ENCODE results near the gene MED25.

MED25 gene

DNA sequence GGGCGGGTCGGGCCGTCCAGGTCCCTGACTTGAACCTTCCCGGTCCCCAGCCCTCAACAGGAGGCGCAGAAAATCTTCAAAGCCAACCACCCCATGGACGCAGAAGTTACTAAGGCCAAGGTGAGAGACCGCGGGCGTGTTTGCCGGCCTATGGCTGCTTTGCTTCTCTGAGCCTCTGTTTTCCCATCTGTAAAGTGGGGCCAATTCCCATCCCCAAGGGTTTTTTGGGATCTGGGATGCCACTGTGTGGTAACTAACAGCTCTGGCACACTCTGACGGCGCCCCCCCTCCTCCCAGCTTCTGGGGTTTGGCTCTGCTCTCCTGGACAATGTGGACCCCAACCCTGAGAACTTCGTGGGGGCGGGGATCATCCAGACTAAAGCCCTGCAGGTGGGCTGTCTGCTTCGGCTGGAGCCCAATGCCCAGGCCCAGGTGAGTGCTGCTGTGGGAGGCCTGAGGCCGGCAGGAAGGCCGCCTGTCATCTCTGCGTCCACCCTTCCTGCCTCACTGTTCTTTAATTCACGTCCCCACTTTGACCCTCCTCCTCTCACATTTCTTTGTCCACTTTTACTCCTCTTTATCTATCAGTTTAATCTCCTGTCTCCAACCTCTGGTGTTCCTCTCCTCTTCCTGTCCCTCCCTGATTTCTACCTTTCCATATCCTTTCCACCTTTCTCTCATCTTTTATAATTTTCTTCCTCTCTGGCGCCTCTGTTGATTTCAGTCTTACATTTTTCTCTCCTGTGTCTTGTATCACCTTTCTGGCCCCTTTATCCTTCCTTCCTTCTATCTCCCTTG, 12.1 kb upstream of the MED25 start:
- Mint-ChIP-seq H3K4me1 (ENCODE audit: low read depth) (peaks cover 24% of the 10 kb centered on the region), H3K27ac (peak overlapping the region; percentile 81), H3K36me3 (ENCODE audit: low read depth) (peaks cover 57% of the 10 kb centered on the region), H3K4me3 (no peak overlapping the region), H3K27me3 (no peaks in the 10 kb centered on the region), H3K9me3 (no peaks in the 10 kb centered on the region)
- DNase-seq = no peak

GRCh38 chr19:49806620-49806959, 11.5 kb upstream of the MED25 start:
- Mint-ChIP-seq H3K4me3 (no peak overlapping the region), H3K9me3 (no peaks in the 10 kb centered on the region), H3K4me1 (ENCODE audit: low read depth) (peaks cover 24% of the 10 kb centered on the region), H3K36me3 (ENCODE audit: low read depth) (peaks cover 53% of the 10 kb centered on the region), H3K27ac (no peak overlapping the region), H3K27me3 (no peaks in the 10 kb centered on the region)
- no peak for DNase-seq

DNA sequence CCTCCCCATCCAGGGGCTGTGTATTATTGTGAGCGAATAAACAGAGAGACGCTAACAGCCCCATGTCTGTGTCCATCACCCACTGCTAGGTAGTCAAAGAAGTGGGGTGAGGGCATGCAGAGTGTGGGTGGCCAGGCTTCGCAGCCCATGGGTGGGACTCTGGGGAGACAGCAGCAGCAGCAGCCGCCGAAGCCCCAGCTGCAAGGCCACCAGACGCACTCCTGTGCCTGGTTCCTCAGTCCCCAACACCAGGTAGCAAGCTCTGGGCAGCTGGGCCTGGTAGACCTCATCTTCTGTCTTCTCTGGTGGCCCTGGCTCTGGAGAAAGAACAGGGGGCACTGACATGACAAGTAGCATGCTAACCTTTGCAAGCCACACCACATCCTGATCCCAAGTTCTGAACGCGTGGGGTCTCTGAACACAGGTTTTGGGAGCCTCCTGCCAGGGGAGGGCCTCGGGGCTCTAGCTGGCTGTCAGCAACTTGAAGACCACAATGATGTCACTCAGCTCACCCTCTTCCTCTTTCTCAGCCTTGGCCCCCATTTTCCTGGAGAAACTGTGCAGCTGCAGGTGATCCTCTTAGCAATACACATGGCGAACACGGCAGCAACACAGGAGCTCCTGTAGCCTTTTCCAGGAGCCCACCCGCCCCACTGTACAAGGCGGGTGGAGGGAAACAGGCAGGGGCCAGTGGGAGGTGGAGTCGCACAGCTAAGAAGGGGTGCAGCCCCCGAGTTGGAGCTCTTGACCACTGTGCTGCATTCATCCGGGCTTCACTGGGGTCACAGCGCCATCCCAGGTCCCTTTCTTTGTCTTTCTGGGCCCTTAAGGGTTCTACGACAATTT, 10.8 kb upstream of the MED25 start:
- Mint-ChIP-seq H3K4me1 (ENCODE audit: low read depth) (peaks cover 29% of the 10 kb centered on the region), H3K4me3 (no peak overlapping the region), H3K9me3 (no peaks in the 10 kb centered on the region), H3K36me3 (ENCODE audit: low read depth) (peaks cover 51% of the 10 kb centered on the region), H3K27me3 (no peaks in the 10 kb centered on the region), H3K27ac (peak overlapping the region; percentile 76)
- no peak for DNase-seq

DNA sequence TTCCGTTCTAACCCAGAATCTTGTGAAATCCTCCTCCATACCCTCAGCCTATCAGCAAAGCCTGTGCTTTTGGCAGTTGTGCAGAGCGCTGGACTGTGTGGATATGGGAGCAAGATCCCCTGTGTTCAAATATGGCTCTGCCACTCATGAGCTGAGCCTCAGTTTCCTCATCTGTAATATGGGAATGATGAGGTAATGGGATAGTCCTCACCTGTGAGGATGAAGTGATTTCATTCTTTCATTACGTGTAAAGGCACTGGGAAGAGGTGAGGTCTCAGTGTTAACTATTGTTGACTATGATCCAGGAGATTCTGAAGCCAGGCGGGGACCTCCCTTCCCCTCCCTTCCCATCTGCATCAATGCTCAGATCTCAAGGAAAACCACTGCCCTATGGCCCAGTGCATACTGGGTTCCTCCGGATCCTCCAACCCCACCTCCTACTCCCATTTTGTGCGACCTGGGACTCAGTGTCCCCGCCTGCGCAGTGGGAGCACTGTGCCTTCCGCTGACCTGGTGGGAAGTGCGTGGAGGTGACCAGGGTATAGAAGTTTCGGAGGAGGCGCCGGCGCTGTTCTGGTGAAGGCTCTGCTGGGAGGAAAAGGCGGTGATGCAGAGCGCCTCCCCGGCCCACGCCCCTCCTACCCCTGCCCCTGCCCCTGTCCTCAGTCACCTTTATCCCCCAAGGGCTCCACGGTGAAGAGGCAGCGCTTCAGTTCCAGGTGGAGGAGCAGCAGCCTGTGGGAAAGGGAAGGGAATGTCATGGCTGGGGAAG, 10.0 kb upstream of the MED25 start:
- no peak overlapping the region for H3K27ac Mint-ChIP-seq
- H3K27me3 Mint-ChIP-seq = no peaks in the 10 kb centered on the region
- H3K36me3 Mint-ChIP-seq (ENCODE audit: low read depth) = peaks cover 45% of the 10 kb centered on the region
- H3K9me3 Mint-ChIP-seq = no peaks in the 10 kb centered on the region
- DNase-seq = no peak
- peaks cover 37% of the 10 kb centered on the region for H3K4me1 Mint-ChIP-seq (ENCODE audit: low read depth)
- H3K4me3 Mint-ChIP-seq = peak overlapping the region; percentile 23

DNA sequence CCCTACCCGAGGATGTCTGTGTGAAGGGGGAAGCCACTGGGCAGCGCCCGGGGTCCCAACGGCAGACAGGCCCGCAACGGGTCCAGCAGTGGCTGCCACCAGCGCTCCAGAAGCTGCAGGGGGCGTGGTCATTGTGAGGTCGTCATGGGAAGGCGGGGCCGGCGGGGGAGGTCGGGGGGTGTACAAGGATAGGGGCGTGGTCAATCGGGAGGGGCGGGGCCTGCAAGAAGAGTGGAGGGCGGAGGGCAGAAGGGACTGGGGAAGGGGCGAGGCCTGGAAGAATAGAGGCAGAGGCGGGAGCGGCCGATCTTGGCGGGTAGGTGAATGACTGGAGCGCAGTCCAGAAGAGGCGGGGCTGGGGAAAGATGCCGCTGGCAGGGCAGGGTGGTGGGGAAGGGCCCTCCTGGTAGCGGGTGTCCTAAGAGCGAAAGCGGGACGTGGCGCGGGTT, 9.4 kb upstream of the MED25 start:
- DNase-seq = peak; percentile 86
- Mint-ChIP-seq H3K9me3 (no peaks in the 10 kb centered on the region), H3K4me3 (peak overlapping the region; percentile 70), H3K27me3 (no peaks in the 10 kb centered on the region), H3K27ac (peak overlapping the region; percentile 55), H3K4me1 (ENCODE audit: low read depth) (peaks cover 41% of the 10 kb centered on the region), H3K36me3 (ENCODE audit: low read depth) (peaks cover 42% of the 10 kb centered on the region)

DNA sequence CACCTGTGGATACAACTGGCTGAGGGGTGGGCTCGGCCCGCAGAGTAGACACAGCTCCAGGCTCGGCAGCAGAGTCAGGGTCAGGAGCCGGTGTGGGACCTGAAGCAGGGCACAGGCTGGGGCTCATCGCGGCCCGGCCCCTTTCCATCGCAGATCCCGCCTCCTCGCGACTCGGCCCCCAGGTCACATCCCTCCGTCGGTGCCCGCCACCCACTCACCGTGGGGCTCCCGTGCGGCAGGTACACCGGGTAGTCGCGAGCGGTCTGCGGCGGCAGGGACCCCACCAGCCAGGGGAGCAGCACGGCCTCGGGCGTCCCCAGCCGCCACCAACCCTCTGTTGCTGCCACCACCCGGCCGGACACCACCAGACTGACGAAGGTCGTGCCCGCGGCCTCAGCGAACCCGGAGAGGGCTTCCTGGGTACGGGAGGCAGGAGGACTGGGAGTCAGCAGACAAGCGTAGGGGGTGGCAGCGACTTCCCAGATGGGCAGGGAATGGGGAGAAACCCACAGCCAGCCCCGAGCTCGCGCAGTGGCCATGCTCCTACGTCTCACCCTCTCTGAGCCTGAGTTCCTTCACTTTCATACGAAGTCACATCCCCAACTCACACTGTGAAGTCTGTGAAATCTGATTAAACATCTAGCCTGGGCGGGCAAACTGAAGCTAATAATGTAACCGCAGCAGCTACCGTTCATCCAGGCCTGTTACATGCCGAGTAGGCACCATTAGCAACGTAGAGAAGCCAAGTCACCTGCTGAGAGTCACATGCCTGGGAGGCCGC, 8.7 kb upstream of the MED25 start:
- Mint-ChIP-seq H3K4me3 (peak overlapping the region; percentile 70), H3K4me1 (ENCODE audit: low read depth) (peaks cover 46% of the 10 kb centered on the region), H3K27ac (peak overlapping the region; percentile 55), H3K36me3 (ENCODE audit: low read depth) (peaks cover 37% of the 10 kb centered on the region), H3K27me3 (no peaks in the 10 kb centered on the region), H3K9me3 (no peaks in the 10 kb centered on the region)
- no peak for DNase-seq

DNA sequence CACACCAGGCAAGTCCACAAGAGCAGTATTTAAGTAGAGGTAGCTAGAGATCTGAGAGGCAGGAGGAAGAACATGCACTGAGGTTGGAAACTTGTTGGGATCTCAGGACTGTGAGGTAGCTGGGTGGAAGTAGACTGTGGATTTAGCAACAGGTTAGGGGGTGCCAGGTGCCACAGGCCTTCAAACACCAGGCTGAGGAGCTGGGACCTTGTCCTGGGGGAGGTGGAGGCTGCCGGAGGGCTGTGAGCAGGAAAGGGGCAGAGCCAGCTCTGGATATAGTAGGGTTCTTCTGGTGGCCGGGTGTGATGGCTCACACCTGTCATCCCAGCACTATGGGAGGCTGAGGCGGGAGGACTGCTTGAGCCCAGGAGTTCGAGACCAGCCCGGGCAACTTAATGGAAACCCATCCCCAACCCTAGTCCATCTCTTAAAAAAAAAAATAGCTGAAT, 8.1 kb upstream of the MED25 start:
- peaks cover 49% of the 10 kb centered on the region for H3K4me1 Mint-ChIP-seq (ENCODE audit: low read depth)
- H3K4me3 Mint-ChIP-seq = peak overlapping the region; percentile 70
- no peak for DNase-seq
- peaks cover 31% of the 10 kb centered on the region for H3K36me3 Mint-ChIP-seq (ENCODE audit: low read depth)
- H3K9me3 Mint-ChIP-seq = no peaks in the 10 kb centered on the region
- no peaks in the 10 kb centered on the region for H3K27me3 Mint-ChIP-seq
- peak overlapping the region; percentile 28 for H3K27ac Mint-ChIP-seq

DNA sequence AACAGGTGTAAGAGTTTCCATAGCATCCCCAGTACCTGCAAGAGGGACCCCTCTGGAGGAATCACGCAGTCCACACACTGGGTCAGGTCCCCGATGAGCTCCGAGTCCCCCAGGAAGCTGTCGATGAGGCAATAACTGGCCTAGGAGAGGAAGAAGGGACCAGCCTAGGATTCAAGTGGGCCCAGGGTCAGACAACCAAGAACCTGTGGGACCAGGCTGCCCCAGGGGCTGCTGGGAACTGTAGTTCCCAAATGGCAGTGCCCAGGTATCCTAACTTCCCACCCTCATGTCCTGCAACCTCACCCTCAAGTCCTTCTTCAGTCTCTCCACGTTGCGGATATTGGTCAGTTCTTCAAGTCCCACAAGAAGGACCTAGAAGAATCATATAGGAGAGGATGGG, 6.8 kb upstream of the MED25 start:
- DNase-seq = no peak
- no peak overlapping the region for H3K4me3 Mint-ChIP-seq
- no peaks in the 10 kb centered on the region for H3K27me3 Mint-ChIP-seq
- peaks cover 23% of the 10 kb centered on the region for H3K36me3 Mint-ChIP-seq (ENCODE audit: low read depth)
- H3K9me3 Mint-ChIP-seq = no peaks in the 10 kb centered on the region
- peak overlapping the region; percentile 63 for H3K27ac Mint-ChIP-seq
- H3K4me1 Mint-ChIP-seq (ENCODE audit: low read depth) = peaks cover 49% of the 10 kb centered on the region

DNA sequence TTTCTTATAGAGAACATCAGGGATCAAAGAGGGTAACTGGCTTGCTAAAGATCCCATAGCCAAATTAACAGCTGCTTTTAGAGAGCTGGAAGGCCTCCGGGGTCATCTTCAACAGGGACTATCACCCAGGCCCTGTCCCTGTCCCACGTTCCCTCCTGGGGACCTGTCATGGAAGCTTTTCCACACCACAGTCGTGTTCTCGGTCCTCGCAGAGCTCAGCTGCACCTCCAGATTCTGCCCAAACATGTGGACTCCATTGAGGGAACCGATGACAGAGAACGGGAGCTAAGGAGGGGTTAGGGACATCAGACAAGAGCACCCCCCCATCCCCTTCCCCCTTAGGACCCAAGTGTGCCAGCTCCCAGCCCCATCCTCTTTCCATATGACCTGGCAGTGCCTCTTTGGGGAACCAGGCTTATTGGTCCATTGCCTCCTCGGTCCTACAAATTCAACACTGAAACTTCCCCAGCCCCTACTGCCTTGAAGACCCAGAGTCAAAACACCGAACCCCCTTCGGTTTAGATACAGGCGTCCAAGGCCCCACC, 5.6 kb upstream of the MED25 start:
- peak overlapping the region; percentile 89 for H3K4me3 Mint-ChIP-seq
- no peak for DNase-seq
- peaks cover 52% of the 10 kb centered on the region for H3K4me1 Mint-ChIP-seq (ENCODE audit: low read depth)
- no peaks in the 10 kb centered on the region for H3K27me3 Mint-ChIP-seq
- no peaks in the 10 kb centered on the region for H3K9me3 Mint-ChIP-seq
- peak overlapping the region; percentile 98 for H3K27ac Mint-ChIP-seq
- H3K36me3 Mint-ChIP-seq (ENCODE audit: low read depth) = peaks cover 15% of the 10 kb centered on the region

DNA sequence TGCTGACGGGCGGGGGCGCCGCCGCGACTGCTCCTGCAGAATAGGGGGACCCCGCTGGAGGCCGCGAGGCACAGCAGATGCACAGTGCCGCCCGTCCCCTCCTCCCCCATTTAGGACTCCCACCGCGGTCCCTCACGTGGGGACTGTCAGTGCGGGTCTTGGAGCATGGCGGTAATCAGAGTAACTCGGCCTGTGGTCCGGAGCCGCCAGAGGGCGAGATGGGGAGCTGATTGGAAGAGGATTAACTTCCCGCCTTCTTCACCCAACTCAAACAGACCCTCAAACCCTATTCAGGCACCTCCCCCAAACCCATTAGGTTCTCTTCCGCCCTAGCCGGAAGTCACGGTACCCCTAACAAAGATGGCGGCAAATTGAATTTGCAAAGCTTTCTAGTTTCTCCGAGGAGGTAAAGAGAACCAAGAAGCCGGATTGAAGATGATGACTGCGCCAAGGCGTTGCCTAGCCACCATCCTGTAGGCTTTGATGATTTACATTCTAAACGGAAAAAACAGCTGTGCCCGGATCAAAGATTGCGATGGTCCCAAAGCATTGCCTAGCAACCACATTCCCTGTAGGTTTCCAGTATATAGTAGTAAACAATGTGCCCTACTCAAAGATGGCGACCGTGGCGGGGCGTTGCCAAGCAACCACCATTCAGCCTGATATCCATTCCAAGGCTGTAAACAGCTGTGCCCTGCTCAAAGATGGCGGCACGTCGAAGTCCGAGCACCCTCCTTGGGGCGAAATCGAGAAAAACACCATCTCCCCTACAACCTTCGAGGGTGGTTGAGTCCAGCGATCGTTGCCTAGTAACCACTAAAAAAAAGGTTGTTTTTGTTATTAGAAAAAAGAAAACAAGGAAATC, 4.9 kb upstream of the MED25 start, which contains the start of gene FUZ:
Gene FUZ, minus strand, starts transcription at position 296 of the 865 bp plus-strand sequence. Its CDS starts 186 bp downstream, at position 110.
- peak within 1 kb of the TSS; percentile 89 for H3K4me3 Mint-ChIP-seq
- peak; percentile 91 for DNase-seq

DNA sequence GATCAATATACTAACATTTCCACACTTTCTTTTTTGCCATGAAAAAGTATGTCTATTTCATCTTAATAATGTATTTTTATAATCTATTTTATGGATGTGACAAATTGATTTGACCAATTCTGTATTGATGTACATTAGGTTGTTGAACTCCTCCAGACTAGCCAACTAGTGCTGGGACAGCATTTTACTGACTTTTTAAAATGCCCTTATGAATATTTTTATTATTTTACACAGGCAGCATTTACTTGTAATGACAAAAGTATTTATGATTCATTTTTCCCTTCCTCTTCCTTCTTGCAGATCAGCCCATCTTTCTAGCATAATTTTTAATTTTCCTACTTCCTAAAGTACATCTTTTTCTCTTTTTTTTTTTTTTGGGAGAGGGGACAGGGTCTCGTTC, 4.1 kb upstream of the MED25 start:
- no peak for DNase-seq
- no peaks in the 10 kb centered on the region for H3K9me3 Mint-ChIP-seq
- peaks cover 18% of the 10 kb centered on the region for H3K36me3 Mint-ChIP-seq (ENCODE audit: low read depth)
- H3K27me3 Mint-ChIP-seq = no peaks in the 10 kb centered on the region
- peak overlapping the region; percentile 89 for H3K4me3 Mint-ChIP-seq
- H3K4me1 Mint-ChIP-seq (ENCODE audit: low read depth) = peaks cover 42% of the 10 kb centered on the region
- H3K27ac Mint-ChIP-seq = peak overlapping the region; percentile 31

More for the DNA sequence above, 4.9 kb upstream of the MED25 start, which contains the start of gene FUZ:
- H3K4me1 Mint-ChIP-seq (ENCODE audit: low read depth) = peaks cover 47% of the 10 kb centered on the region
- H3K27me3 Mint-ChIP-seq = no peaks in the 10 kb centered on the region
- H3K9me3 Mint-ChIP-seq = no peaks in the 10 kb centered on the region
- peaks cover 15% of the 10 kb centered on the region for H3K36me3 Mint-ChIP-seq (ENCODE audit: low read depth)
- peak within 1 kb of the TSS; percentile 98 for H3K27ac Mint-ChIP-seq

DNA sequence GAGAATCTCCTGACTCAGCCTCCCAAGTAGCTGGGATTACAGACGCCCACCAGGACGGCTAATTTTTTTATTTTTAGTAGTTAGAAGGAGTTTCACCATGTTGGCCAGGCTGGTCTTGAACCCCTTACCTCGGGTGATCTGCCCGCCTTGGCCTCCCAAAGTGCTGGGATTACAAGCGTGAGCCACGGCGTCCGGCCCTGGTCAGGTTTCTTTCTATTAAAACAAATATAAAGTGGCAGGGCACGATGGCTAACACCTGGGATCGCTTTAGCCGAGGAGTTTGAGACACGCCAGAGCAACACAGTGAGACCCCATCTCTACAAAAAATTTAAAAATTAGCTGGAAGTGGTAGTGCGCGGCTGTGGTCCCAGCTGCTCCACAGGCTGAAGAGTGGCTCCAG, 1.5 kb upstream of the MED25 start:
- Mint-ChIP-seq H3K27me3 (no peaks in the 10 kb centered on the region), H3K27ac (no peak overlapping the region), H3K9me3 (no peaks in the 10 kb centered on the region), H3K4me1 (ENCODE audit: low read depth) (peaks cover 46% of the 10 kb centered on the region), H3K36me3 (ENCODE audit: low read depth) (peaks cover 25% of the 10 kb centered on the region), H3K4me3 (no peak overlapping the region)
- no peak for DNase-seq
